HepG2 (cell line): ENCODE results near the gene BMPR1B. TPM values are rescaled to one million over a fixed set of nuclear protein-coding genes. Genes with fewer than 3 reads are reported as not detected.

Experiments
- ATAC-seq: fragments of 200-7000 bp; cut with Tn5 transposase; 3 replicates; pipeline ENCODE4 v1.9.1; 2020; ENCODE audit warnings: mild to moderate bottlenecking, moderate library complexity
- BruUV-seq: library from RNA; stranded (reverse); fragments of 400-500 nt; replicated peaks from 2 replicates; lab custom pipeline; 2021; lab: Mats Ljungman, UMichigan
- CTCF ChIA-PET: fragments of 300-600 bp; formaldehyde crosslinking; extraction: SDS; loops from one replicate; lab custom pipeline; 2021; ENCODE audit warnings: low total read pairs, inconsistent platforms, low intra/inter-chr PET ratio; lab: Yijun Ruan, JAX
- POLR2A ChIA-PET: fragments of 350-600 bp; sonication (Branson Sonifier 250); formaldehyde crosslinking; loops from one replicate; lab custom pipeline; 2020; ENCODE audit warnings: antibody characterized with exemption, inconsistent platforms; lab: Yijun Ruan, JAX
- DNase-seq: peaks from one replicate; pipeline ENCODE4 v3.0.0-alpha.2; 2015; ENCODE audit warnings: low spot score
- FAIRE-seq: peaks from 3 replicates; lab custom pipeline; 2011; peaks lifted over from hg19 to GRCh38; lab: Jason Lieb, UNC
- H2AFZ ChIP-seq: one replicate; pipeline ENCODE4 v1.6.1; 2011; ENCODE audit warnings: low read length, inconsistent platforms
- H3K27ac ChIP-seq: fragments of 300-600 bp; 3 replicates; pipeline ENCODE4 v1.8.0; 2011; ENCODE audit warnings: mixed run types, mild to moderate bottlenecking, mixed read lengths, low read length, inconsistent platforms; ENCODE audit not compliant: insufficient read depth; ENCODE audit errors: extremely low read length
- H3K27me3 ChIP-seq, 2 experiments: fragments of 200-600 bp in 1 of 2; 2 replicates in 1 of 2; 3 replicates in 1 of 2; pipeline versions ENCODE4 v1.6.0 to v1.8.0; 2011; ENCODE audit warnings: low read length in 2 of 2, mild to moderate bottlenecking in 2 of 2, moderate library complexity in 2 of 2, inconsistent platforms in 1 of 2; ENCODE audit not compliant: insufficient read depth in 2 of 2, control insufficient read depth in 1 of 2
- H3K36me3 ChIP-seq, 2 experiments: fragments of 200-600 bp in 1 of 2; replicated peaks in 1 of 2; 2 replicates in 1 of 2; 3 replicates in 1 of 2; pipeline versions ENCODE4 v1.5.1 to v1.8.0; 2011; ENCODE audit warnings: low read length in 2 of 2, inconsistent platforms in 1 of 2; ENCODE audit not compliant: insufficient read depth in 2 of 2, control insufficient read depth in 1 of 2
- H3K4me1 ChIP-seq: 2 replicates; pipeline ENCODE4 v1.5.1; 2012; ENCODE audit warnings: low read length, inconsistent platforms; ENCODE audit not compliant: insufficient read depth
- H3K4me2 ChIP-seq: 2 replicates; pipeline ENCODE4 v1.6.0; 2011; ENCODE audit warnings: low read depth, low read length, inconsistent platforms
- H3K4me3 ChIP-seq, 3 experiments: fragments of 200-600 bp in 1 of 3; sonication (generic), shearing (Covaris generic) in 1 of 3; replicated peaks in 1 of 3; 2 replicates each; pipeline ENCODE4 v1.5.1; 2011 to 2016; ENCODE audit warnings: low read length in 3 of 3, inconsistent platforms in 2 of 3, low read depth in 2 of 3, mild to moderate bottlenecking in 2 of 3, control low read depth in 1 of 3, mixed read lengths in 1 of 3; ENCODE audit not compliant: insufficient read depth in 1 of 3
- H3K79me2 ChIP-seq: one replicate; pipeline ENCODE4 v1.6.1; 2011; ENCODE audit warnings: low read length, inconsistent platforms; ENCODE audit not compliant: insufficient read depth
- H3K9ac ChIP-seq: 2 replicates; pipeline ENCODE4 v1.6.0; 2011; ENCODE audit warnings: mild to moderate bottlenecking, low read depth, low read length, inconsistent platforms; ENCODE audit not compliant: insufficient read depth
- H3K9me3 ChIP-seq: 2 replicates; pipeline ENCODE4 v1.5.1; 2012; ENCODE audit warnings: mild to moderate bottlenecking, low read length
- H4K20me1 ChIP-seq: 2 replicates; pipeline ENCODE4 v1.6.0; 2011; ENCODE audit warnings: inconsistent platforms, mild to moderate bottlenecking, low read length, moderate library complexity; ENCODE audit not compliant: insufficient read depth
- ATF7-NPFF ChIP-seq: sonication (generic); formaldehyde crosslinking; IDR thresholded peaks from 2 replicates; pipeline ENCODE4 v1.8.1; 2023; ENCODE audit warnings: mild to moderate bottlenecking, low read depth, missing genetic modification reagents, moderate library complexity
- HCFC1 ChIP-seq: fragments of 150-350 bp; IDR thresholded peaks from 2 replicates; pipeline ENCODE4 v1.6.1; 2014; ENCODE audit warnings: low read depth, low read length
- HIC2 ChIP-seq: sonication (generic); formaldehyde crosslinking; IDR thresholded peaks from 2 replicates; pipeline ENCODE4 v1.9.0; 2022; ENCODE audit warnings: low read depth, missing genetic modification reagents
- ISL2 ChIP-seq: sonication (generic); formaldehyde crosslinking; IDR thresholded peaks from 2 replicates; pipeline ENCODE4 v1.5.0; 2020; ENCODE audit warnings: missing genetic modification reagents
- PPARG ChIP-seq: conservative IDR thresholded peaks from 2 replicates; pipeline ENCODE4 v1.6.1; 2016; ENCODE audit warnings: missing biosample characterization, missing genetic modification reagents
- RFXANK ChIP-seq: IDR thresholded peaks from 2 replicates; pipeline ENCODE4 v1.6.1; 2016
- ZSCAN21 ChIP-seq: sonication (generic); formaldehyde crosslinking; IDR thresholded peaks from 2 replicates; pipeline ENCODE4 v1.8.0; 2022; ENCODE audit warnings: mild to moderate bottlenecking, missing genetic modification reagents, moderate library complexity, borderline replicate concordance
- ZSCAN31 ChIP-seq: sonication (generic); formaldehyde crosslinking; IDR thresholded peaks from 2 replicates; pipeline ENCODE4 v1.5.0; 2020; ENCODE audit warnings: low read depth, mild to moderate bottlenecking, missing genetic modification reagents
- WGBS: methylation state at CpG from one replicate; pipeline ENCODE4 v1.1.6; 2017; ENCODE audit warnings: low lambda C conversion rate; 5-methylcytosine and 5-hydroxymethylcytosine counted together
- in situ Hi-C: cut with HindIII; loops from 2 replicates; pipeline ENCODE4 v1.10.0; 2017; ENCODE audit warnings: low pct_unique_long_range_greater_than_20kb; ENCODE audit not compliant: extremely low pct_ligation_motif_present
- intact Hi-C: fragments of 100-400 bp; cut with micrococcal nuclease; formaldehyde crosslinking; loops from one replicate; pipeline ENCODE4 v1.10.0; 2022; ENCODE audit not compliant: unreplicated experiment
- polyA plus RNA-seq, 8 experiments: library from polyadenylated mRNA; depleted of rRNA in 3 of 8; stranded (reverse) in 7 of 8; unstranded in 1 of 8; fragments of >200 nt; fragmentation: Illumina TruSeq in 4 of 8; extraction: Trizol in 4 of 8; gene quantifications; 2 replicates each; pipeline versions ENCODE4 v1.2.1 to v1.2.3, GENCODE V29; 2011 to 2016; ENCODE audit warnings: low read depth in 4 of 8, missing spikeins in 1 of 8, mixed read lengths in 1 of 8; ENCODE audit not compliant: insufficient read depth in 1 of 8
- total RNA-seq, 5 experiments: library from RNA; depleted of rRNA; stranded (reverse); fragments of >200 nt; fragmentation: Illumina TruSeq; extraction: Trizol; gene quantifications; 2 replicates each; pipeline ENCODE4 v1.2.3, GENCODE V29; 2016; ENCODE audit warnings: low read depth in 1 of 5
- TF ChIP-seq, protein P1 (sequence below): sonication (generic); formaldehyde crosslinking; conservative IDR thresholded peaks from 2 replicates; pipeline ENCODE4 v1.4.0; 2020; ENCODE audit warnings: missing genetic modification reagents
- TF ChIP-seq, protein P2 (sequence below): sonication (generic); formaldehyde crosslinking; IDR thresholded peaks from 2 replicates; pipeline ENCODE4 v1.4.0; 2020; ENCODE audit warnings: missing genetic modification reagents, borderline replicate concordance
- TF ChIP-seq, protein P3 (sequence below): sonication (generic); formaldehyde crosslinking; IDR thresholded peaks from 2 replicates; pipeline ENCODE4 v1.5.0; 2020; ENCODE audit warnings: mild to moderate bottlenecking, low read depth, missing genetic modification reagents, borderline replicate concordance

Gene BMPR1B
- total and polyA plus RNA-seq, 2 of the 13 experiments (the other 11 are each of a cell fraction or from before 2014, with no cell fraction given): 0.07 TPM; not detected in 1

DNA sequence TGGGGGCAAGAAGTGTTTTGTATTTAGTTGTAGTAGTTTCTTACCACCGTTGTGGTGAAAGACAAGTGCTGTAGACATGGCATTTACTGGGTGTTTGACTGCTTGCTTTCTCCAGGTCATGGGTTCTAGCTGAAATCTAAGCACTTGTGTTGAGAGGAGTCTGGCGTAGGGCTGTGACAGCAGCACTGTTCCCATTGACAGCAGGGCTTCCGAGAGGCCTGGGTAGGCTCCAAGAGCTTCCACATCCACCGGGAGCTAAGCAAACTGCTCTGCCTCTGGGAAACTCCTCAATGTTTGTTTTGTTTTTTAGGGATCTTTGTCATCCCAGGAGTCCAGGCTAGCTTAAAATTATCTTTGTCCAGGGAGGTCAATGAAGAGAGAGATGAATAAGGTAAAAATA lies 44.3 kb downstream of the BMPR1B start:
- in situ Hi-C loops (no loop called here), intact Hi-C loops (no loop called here)
- H3K27me3 ChIP-seq: no peaks in the 10 kb centered on the region
- H3K9ac ChIP-seq: no peak overlapping the region
- no peak for TF ChIP-seq PPARG
- no peak for TF ChIP-seq HCFC1
- TF ChIP-seq, protein P1, sequence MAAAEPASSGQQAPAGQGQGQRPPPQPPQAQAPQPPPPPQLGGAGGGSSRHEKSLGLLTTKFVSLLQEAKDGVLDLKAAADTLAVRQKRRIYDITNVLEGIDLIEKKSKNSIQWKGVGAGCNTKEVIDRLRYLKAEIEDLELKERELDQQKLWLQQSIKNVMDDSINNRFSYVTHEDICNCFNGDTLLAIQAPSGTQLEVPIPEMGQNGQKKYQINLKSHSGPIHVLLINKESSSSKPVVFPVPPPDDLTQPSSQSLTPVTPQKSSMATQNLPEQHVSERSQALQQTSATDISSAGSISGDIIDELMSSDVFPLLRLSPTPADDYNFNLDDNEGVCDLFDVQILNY (CRISPR knock-in tag): no peak
- no peaks in the 10 kb centered on the region for H4K20me1 ChIP-seq
- POLR2A ChIA-PET: no interaction called here
- H3K4me3 ChIP-seq: no peak overlapping the region
- no peaks in the 10 kb centered on the region for H3K9me3 ChIP-seq
- H2AFZ ChIP-seq: no peak overlapping the region
- DNase-seq: no peak
- no peak for FAIRE-seq
- no peaks in the 10 kb centered on the region for H3K36me3 ChIP-seq
- BruUV-seq: no TSS peak
- H3K4me1 ChIP-seq: no peaks in the 10 kb centered on the region
- no peaks in the 10 kb centered on the region for H3K79me2 ChIP-seq
- CTCF ChIA-PET: no interaction called here
- ATAC-seq: no peak
- no peak overlapping the region for H3K4me2 ChIP-seq
- whole genome bisulfite sequencing: 13% methylated on average over 2 of the region's 4 CpGs
- no peak overlapping the region for H3K27ac ChIP-seq

- Histone ChIP-seq H3K9me3 (no peaks in the 10 kb centered on the region), H3K4me3 (no peak overlapping the region), H4K20me1 (no peaks in the 10 kb centered on the region), H3K4me2 (no peak overlapping the region), H2AFZ (no peak overlapping the region), H3K36me3 (no peaks in the 10 kb centered on the region), H3K27me3 (no peaks in the 10 kb centered on the region), H3K27ac (no peak overlapping the region), H3K4me1 (no peaks in the 10 kb centered on the region), H3K79me2 (no peaks in the 10 kb centered on the region), H3K9ac (no peak overlapping the region)
- BruUV-seq: no TSS peak
- intact Hi-C loops: no loop called here
- ChIA-PET CTCF (no interaction called here), POLR2A (no interaction called here)
- 2% methylated on average over 2 of the region's 2 CpGs for whole genome bisulfite sequencing
- ATAC-seq (no peak), DNase-seq (no peak), FAIRE-seq (no peak)
- in situ Hi-C loops: no loop called here
- TF ChIP-seq, protein P2, sequence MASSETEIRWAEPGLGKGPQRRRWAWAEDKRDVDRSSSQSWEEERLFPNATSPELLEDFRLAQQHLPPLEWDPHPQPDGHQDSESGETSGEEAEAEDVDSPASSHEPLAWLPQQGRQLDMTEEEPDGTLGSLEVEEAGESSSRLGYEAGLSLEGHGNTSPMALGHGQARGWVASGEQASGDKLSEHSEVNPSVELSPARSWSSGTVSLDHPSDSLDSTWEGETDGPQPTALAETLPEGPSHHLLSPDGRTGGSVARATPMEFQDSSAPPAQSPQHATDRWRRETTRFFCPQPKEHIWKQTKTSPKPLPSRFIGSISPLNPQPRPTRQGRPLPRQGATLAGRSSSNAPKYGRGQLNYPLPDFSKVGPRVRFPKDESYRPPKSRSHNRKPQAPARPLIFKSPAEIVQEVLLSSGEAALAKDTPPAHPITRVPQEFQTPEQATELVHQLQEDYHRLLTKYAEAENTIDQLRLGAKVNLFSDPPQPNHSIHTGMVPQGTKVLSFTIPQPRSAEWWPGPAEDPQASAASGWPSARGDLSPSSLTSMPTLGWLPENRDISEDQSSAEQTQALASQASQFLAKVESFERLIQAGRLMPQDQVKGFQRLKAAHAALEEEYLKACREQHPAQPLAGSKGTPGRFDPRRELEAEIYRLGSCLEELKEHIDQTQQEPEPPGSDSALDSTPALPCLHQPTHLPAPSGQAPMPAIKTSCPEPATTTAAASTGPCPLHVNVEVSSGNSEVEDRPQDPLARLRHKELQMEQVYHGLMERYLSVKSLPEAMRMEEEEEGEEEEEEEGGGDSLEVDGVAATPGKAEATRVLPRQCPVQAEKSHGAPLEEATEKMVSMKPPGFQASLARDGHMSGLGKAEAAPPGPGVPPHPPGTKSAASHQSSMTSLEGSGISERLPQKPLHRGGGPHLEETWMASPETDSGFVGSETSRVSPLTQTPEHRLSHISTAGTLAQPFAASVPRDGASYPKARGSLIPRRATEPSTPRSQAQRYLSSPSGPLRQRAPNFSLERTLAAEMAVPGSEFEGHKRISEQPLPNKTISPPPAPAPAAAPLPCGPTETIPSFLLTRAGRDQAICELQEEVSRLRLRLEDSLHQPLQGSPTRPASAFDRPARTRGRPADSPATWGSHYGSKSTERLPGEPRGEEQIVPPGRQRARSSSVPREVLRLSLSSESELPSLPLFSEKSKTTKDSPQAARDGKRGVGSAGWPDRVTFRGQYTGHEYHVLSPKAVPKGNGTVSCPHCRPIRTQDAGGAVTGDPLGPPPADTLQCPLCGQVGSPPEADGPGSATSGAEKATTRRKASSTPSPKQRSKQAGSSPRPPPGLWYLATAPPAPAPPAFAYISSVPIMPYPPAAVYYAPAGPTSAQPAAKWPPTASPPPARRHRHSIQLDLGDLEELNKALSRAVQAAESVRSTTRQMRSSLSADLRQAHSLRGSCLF (CRISPR knock-in tag): no peak
- TF ChIP-seq HIC2 (CRISPR knock-in tag): no peak
- TF ChIP-seq, protein P3, sequence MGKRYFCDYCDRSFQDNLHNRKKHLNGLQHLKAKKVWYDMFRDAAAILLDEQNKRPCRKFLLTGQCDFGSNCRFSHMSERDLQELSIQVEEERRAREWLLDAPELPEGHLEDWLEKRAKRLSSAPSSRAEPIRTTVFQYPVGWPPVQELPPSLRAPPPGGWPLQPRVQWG (CRISPR knock-in tag): no peak
- no peak for TF ChIP-seq RFXANK (CRISPR knock-in tag)
- no peak for TF ChIP-seq ATF7-NPFF (CRISPR knock-in tag)
- TF ChIP-seq ISL2 (CRISPR knock-in tag): no peak
- no peak for TF ChIP-seq ZSCAN21
- no peak for TF ChIP-seq ZSCAN31 (CRISPR knock-in tag)
Observed at GRCh38 chr4:94803181-94803580, 45.4 kb downstream of the BMPR1B start.
